ES-I3 (cell line): ENCODE results near the gene TAF5.
"Not testable (repeated sequence)": the region's sequence is repeated elsewhere in the genome, so short reads cannot be mapped to it uniquely, and the experiment has no call there.

Source experiments
- H3K36me3 ChIP-seq: 2 replicates; pipeline ENCODE4 v1.6.1; 2013; ENCODE audit warnings: mild to moderate bottlenecking, low read length, control low read depth, moderate library complexity; ENCODE audit not compliant: insufficient read depth
- H3K4me1 ChIP-seq: 2 replicates; pipeline ENCODE4 v1.6.1; 2013; ENCODE audit warnings: mild to moderate bottlenecking, control low read depth, low read length; ENCODE audit not compliant: insufficient read depth
- H3K9ac ChIP-seq: 2 replicates; pipeline ENCODE4 v1.6.1; 2013; ENCODE audit warnings: low read depth, mild to moderate bottlenecking, low read length, moderate library complexity
- H3K9me3 ChIP-seq: 2 replicates; pipeline ENCODE4 v1.6.1; 2013; ENCODE audit warnings: mild to moderate bottlenecking, low read length, moderate library complexity; ENCODE audit not compliant: control insufficient read depth, insufficient read depth

Gene TAF5

DNA sequence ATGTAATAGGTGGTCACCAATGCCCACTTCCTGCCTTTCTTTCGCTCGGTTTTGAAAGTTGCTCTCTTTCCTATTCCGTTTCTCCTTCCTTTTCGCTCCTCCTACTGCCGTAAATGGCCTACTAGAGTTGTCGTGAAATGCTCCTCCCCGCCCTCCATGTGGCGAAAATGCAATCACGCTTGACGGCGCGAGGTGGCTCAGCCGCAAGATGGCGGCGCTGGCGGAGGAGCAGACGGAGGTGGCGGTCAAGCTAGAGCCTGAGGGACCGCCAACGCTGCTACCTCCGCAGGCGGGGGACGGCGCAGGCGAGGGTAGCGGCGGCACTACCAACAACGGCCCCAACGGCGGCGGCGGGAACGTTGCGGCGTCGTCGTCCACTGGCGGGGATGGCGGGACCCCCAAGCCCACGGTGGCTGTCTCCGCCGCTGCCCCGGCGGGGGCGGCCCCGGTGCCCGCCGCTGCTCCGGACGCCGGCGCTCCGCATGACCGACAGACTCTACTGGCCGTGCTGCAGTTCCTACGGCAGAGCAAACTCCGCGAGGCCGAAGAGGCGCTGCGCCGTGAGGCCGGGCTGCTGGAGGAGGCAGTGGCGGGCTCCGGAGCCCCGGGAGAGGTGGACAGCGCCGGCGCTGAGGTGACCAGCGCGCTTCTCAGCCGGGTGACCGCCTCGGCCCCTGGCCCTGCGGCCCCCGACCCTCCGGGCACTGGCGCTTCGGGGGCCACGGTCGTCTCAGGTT, at the start of gene TAF5:
TSS of gene TAF5 (plus strand) at position 195 of the 737 bp plus-strand sequence. CDS start at position 209, 14 bp downstream.
- H3K9ac ChIP-seq = peak within 1 kb of the TSS; percentile 68
- H3K36me3 ChIP-seq = no peaks in the 10 kb centered on the region
- H3K9me3 ChIP-seq = no peaks in the 10 kb centered on the region
- no peaks in the 10 kb centered on the region for H3K4me1 ChIP-seq

DNA sequence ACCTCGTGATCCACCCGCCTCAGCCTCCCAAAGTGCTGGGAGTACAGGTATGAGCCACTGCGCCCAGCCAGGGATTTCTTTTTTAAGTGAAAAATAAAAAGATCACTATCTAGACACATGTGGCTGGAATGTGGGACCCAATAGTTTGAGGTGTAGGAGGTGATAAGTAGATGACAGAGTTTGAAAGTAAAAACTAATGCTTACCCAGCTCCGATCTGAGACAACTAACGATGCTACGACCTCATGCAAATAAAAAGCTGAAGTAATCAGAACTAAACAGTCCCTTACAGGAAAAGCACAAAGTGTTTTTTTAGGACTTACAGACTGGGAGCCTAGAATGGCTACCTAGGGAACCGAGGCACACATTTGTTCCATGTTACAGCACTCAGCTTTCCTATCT, 39.9 kb upstream of the TAF5 start:
- Histone ChIP-seq H3K9ac (no peak overlapping the region), H3K4me1 (no peaks in the 10 kb centered on the region), H3K36me3 (peaks cover 18% of the 10 kb centered on the region), H3K9me3 (no peaks in the 10 kb centered on the region)

DNA sequence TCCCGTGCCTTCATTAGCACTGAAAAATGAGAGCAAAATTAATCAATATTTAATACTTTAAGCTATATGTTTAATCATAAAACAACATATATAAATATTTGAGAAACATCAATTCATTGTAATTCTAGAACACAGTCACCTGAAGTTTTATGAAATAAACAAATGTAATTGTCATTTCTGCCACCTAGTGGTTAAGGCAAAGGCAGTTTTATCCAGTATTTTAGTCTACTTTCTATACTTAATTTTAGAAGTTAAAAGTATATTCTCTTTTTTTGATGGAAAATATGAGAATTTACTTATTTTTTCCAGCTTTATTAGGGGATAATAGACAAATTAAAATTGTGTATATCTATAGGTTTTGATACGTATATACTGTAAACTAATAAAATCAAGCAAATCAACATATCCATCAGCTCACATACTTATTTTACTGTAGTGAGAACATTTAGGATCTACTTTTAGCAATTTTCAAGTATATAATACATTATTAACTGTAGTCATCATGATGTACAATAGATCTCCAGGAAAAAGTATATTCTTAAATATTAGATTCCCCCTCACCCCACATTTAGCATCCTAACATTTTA, 33.7 kb upstream of the TAF5 start:
- Histone ChIP-seq H3K36me3 (0 out of 2 replicates have a peak, but pooled peaks cover 7% of the 10 kb centered on the region), H3K9ac (no peak overlapping the region), H3K4me1 (no peaks in the 10 kb centered on the region), H3K9me3 (no peaks in the 10 kb centered on the region)

DNA sequence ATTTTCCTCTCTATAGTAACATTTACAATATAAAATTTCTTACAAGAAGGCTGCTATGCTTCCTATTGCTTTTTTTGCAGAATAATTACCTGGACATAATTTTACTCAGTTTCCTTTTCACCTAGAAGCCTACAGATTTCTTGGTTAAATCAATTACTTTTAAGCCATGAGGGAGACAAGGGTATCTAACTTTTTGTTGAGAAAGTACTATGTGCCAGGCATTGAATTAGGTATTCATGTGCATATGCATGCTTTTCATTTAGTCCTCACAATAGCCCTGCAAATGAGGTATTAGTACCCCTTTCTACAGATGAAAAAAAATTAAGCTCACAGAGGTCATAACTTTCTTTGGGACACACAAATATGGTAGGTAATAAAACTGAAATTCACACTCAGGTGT, 33.2 kb upstream of the TAF5 start:
- Histone ChIP-seq H3K9me3 (no peaks in the 10 kb centered on the region), H3K9ac (no peak overlapping the region), H3K36me3 (0 out of 2 replicates have a peak, but pooled peaks cover 7% of the 10 kb centered on the region), H3K4me1 (no peaks in the 10 kb centered on the region)

DNA sequence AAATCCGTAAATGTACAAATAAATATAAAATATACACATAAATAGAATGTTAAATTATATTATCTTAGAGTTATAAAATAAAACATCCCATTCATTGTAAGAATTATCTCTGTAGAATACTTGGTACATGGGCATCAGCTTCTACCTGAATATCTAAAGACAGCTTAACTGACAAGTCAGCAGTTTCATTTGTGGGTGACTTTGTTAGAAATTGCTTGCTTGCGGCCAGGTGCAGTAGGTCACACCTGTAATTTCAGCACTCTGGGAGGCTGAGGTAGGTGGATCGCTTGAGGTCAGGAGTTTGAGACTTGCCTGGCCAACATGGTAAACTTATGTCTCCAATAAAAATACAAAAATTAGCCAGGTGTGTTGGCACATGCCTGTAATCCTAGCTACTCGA, 31.4 kb upstream of the TAF5 start:
- Histone ChIP-seq H3K9ac (no peak overlapping the region), H3K36me3 (0 out of 2 replicates have a peak, but pooled peaks cover 7% of the 10 kb centered on the region), H3K9me3 (no peaks in the 10 kb centered on the region), H3K4me1 (no peaks in the 10 kb centered on the region)

DNA sequence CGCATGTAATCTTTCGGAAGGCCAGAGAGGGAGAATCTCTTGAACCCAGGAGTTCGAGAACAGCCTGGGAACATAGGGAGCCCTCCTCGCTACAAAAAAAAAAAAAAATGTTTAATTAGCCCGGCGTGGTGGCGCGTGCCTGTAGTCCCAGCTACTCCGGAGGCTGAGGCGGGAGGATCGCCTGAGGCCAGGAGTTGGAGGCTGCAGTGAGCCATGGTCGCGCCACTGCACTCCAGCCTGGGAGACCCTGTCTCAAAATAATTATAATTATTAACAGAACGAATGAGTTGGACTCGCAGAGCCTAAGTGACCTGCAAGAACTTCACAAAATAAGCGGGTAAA, 17.6 kb upstream of the TAF5 start:
- Histone ChIP-seq H3K9me3 (no peaks in the 10 kb centered on the region), H3K9ac (peak overlapping the region; percentile 95), H3K4me1 (no peaks in the 10 kb centered on the region)

DNA sequence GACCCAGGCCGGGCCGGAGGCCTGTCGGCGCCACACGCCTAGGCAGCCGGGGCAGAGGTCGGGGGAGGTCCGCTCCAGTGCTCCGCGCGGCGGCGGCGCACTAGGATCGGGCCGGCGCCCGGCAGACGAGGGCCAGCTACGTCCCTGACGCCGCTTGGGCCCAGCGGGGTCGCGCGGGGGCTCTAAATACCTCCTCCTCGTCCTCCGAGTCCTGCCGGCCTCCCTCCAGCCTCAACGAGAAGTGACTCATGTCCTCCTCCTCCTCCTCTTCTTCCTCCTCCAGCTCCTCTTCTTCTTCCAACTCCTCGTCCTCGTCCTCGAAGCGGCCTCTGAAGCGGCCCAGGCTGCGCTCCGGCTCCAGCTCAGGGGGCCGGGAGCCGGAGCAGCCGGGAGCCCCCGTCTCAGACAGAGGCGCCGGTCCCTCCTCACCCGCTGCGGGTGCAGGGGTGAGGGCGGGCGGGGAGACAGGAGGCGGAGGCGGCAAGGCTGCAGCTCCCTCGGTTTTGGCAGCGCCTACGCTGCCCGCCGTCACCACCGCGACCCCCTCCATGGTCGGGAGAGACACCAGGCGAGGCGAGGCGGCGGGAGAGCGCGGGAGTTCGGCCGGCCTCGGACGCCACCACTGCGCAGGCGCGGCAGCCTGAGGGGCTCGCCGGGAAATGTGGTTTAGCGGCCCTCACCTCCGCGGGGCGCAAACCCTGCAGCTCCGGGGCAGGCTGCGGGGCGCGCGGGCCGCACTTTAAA, 17.1 kb upstream of the TAF5 start, which contains the start of gene PCGF6:
TSS of gene PCGF6 (minus strand) at position 624 of the 744 bp plus-strand sequence. CDS start at position 550, 74 bp downstream.
- no peaks in the 10 kb centered on the region for H3K4me1 ChIP-seq
- no peaks in the 10 kb centered on the region for H3K9me3 ChIP-seq
- peak within 1 kb of the TSS; percentile 95 for H3K9ac ChIP-seq
- peaks cover 7% of the 10 kb centered on the region; the same call in 1 of the 2 replicates for H3K36me3 ChIP-seq

More for the DNA sequence above, 17.6 kb upstream of the TAF5 start:
- peaks cover 7% of the 10 kb centered on the region; the same call in 1 of the 2 replicates for H3K36me3 ChIP-seq

DNA sequence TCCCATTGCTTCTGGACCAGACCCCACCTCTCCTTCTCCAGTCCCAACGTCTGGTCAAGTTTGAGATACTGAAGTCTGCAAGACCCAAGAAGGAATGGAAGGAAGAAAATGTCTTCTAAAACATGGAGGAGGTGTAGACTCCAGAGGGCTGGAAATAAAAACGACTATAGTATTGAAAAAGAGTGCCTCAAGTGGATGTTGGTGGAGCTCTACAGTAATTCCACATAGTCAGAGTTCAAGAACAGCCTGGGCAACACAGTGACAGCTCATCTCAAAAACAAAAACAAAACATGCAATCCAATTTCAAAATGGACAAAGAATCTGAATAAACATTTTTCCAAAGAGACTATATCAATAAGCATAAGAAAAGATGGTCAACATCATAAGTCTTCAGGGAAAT, 14.5 kb upstream of the TAF5 start:
- H3K9ac ChIP-seq = no peak overlapping the region
- H3K4me1 ChIP-seq = no peaks in the 10 kb centered on the region
- H3K9me3 ChIP-seq = no peaks in the 10 kb centered on the region
- H3K36me3 ChIP-seq = no peaks in the 10 kb centered on the region

DNA sequence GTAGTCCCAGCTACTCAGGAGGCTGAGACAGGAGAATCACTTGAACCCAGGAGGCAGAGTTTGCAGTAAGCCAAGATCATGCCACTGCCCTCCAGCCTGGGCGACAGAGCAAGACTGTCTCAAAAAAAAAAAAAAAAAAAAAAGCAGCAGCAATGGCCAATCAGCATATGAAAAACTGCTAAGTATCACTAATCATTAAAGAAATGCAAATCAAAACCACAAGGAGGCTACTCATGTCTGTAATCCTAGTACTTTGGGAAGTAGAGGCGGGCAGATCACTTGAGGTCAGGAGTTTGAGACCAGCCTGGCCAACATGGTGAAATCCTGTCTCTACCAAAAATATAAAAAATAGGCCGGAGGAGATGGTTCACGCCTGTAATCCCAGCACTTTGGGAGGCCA, 13.2 kb upstream of the TAF5 start:
- H3K4me1 ChIP-seq, H3K9ac ChIP-seq, H3K9me3 ChIP-seq: not testable (repeated sequence)

DNA sequence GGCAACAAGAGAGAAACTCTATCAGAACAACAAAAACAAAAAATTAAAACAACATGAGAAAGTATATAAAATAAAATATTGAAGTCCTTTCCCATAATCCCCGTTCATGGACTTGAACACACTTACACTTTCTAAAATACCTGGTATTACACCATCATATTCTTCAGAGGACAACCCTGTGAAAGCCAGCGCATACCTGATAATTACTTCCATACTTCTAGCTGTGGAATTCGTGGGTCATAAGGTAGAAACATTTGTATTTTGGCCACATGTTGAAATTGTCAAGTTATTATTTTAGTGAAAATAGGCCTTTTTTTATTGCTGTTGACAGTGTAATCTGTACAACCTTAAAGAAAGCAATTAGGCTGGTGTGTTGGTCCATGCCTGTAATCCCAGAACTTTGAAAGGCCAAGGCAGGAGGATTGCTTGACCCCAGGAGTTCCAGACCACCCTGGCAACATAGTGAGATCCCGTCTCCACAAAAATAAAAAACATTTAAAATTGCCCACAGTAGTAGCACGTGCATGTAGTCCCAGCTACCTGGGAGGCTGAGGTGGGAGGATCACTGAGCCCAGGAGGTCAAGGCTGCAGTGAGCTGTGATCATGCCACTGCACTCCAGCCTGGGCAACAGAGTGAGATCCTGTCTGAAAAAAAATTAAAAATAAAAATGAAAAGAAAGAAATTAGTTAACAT, 11.7 kb upstream of the TAF5 start:
- Histone ChIP-seq H3K4me1 (no peaks in the 10 kb centered on the region), H3K9ac (no peak overlapping the region), H3K36me3 (no peaks in the 10 kb centered on the region), H3K9me3 (no peaks in the 10 kb centered on the region)

More for the DNA sequence above, 13.2 kb upstream of the TAF5 start:
- not testable (repeated sequence) for H3K36me3 ChIP-seq

DNA sequence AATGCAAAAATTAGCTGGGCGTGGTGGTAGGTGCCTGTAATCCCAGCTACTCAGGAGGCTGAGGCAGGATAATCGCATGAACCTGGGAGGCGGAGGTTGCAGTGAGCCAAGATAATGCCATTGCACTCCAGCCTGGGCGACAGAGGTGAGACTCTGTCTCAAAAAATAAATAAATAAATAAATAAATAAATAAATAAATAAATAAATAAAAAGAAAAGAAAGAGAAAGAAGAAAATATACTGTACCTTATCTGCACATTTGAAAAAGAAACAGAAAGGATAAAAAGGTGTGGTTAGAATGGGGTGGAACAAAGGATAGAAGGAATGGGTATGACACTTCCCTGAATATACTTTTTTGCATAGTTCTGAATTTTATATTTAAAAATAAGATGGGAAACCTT, 8.3 kb upstream of the TAF5 start:
- not testable (repeated sequence) for H3K9ac ChIP-seq, H3K36me3 ChIP-seq, H3K4me1 ChIP-seq, H3K9me3 ChIP-seq

DNA sequence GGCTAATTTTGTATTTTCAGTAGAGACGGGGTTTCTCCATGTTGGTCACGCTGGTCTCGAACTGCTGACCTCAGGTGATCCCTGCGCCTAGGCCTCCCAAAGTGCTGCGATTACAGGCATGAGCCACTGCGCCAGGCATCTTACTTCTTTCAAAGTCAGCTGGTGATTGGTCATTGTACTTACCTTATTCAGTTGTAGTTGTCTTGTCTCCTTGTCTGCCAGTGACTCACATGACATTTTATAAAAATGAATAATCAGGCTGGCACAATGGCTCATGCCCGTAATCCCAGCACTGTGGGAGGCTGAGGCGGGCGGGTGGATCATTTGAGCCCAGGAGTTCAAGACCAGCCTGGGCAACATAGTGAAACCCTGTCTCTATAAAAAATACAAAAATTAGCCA, 7.0 kb upstream of the TAF5 start:
- H3K9ac ChIP-seq = not testable (repeated sequence)

DNA sequence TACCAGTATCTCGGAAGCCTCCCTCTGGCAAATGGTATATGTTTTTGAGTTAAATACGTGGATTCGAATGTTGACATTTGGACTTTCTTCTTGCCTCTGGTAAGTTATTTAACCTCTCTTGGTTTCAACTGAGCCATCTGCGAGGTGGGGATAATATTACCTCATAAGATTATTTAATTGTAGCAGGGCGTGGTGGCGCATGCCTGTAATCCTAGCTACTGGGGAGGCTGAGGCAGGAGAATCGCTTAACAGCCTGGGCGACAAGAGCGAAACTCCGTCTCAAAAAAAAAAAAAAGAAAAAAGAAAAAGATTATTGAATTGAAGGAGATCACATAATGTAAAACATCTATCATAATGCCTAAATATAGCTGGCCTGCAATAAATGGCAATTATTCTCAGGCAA, 396 bp upstream of the TAF5 start:
- H3K9me3 ChIP-seq = no peaks in the 10 kb centered on the region
- no peaks in the 10 kb centered on the region for H3K36me3 ChIP-seq
- no peaks in the 10 kb centered on the region for H3K4me1 ChIP-seq
- peak overlapping the region; percentile 68; the same call in 1 of the 2 replicates for H3K9ac ChIP-seq

More for the DNA sequence above, 7.0 kb upstream of the TAF5 start:
- not testable (repeated sequence) for H3K4me1 ChIP-seq, H3K36me3 ChIP-seq, H3K9me3 ChIP-seq

DNA sequence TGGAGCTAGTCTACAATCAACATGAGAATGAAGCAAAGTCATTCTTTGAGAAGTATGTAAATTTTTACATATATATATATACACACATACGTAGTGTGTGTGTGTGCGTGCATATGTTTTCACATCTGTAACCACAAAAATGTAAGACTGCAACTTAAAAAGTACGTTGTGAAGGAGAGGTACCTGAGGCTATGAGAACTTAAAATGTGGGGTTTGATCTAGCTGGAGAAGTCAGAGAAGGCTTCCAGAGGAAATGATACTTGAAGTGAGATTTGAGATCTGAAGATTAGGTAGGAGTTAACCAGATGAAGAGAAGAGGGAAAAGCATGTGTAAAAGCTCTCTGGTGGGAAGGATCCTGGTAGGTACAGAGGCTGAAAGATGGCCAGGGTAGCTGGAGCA, 5.8 kb downstream of the TAF5 start:
- H3K9me3 ChIP-seq = no peaks in the 10 kb centered on the region
- no peaks in the 10 kb centered on the region; the same call in 1 of the 2 replicates for H3K36me3 ChIP-seq
- no peak overlapping the region for H3K9ac ChIP-seq
- H3K4me1 ChIP-seq = no peaks in the 10 kb centered on the region
